ENCODE data around the gene TMA7.
"Not testable (repeated sequence)": the region's sequence is repeated elsewhere in the genome, so short reads cannot be mapped to it uniquely, and the experiment has no call there.

DNA sequence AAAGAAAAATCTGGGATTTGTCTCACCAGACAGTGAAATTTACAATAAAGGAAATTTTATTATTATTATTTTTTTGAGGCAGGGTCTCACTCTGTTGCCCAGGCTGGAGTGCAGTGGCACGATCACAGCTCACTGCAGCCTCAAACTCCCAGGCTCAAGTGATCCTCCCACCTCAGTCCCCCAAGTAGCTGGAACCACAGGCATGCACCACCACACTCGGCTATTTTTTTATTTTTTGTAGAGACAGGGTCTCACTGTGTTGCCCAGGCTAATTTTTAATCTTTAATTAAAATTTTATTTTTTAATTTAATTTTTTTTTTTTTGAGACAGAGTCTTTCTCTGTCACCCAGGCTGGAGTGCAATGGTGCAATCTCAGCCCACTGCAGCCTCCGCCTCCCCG is 34.0 kb downstream of the TMA7 start:
- not testable (repeated sequence) for TF ChIP-seq POLR2AphosphoS5, POLR2A (IDR thresholded peaks at IDR 0.05)

All from sigmoid colon (tissue), 4 donors.